H1 (cell line): Measurements from ENCODE around the gene KRT35. TPM values are rescaled to one million over a fixed set of nuclear protein-coding genes. Genes with fewer than 3 reads are reported as not detected.

Source experiments
- CTCF ChIA-PET: fragments of 300-600 bp; sonication (Branson Sonifier 250); formaldehyde crosslinking; loops from one replicate; lab custom pipeline; 2021; ENCODE audit not compliant: partially characterized antibody; lab: Charles Lee
- POLR2A ChIA-PET: fragments of 300-600 bp; sonication (Branson Sonifier 250); formaldehyde crosslinking; loops from one replicate; lab custom pipeline; 2021; ENCODE audit warnings: inconsistent platforms; ENCODE audit not compliant: partially characterized antibody; lab: Charles Lee
- DNase-seq, 2 experiments: peaks; one replicate each; pipeline versions ENCODE4 v3.0.0 to v3.0.0-alpha.2; 2010 to 2022; ENCODE audit warnings: low spot score in 2 of 2, low read depth in 1 of 2, mixed read lengths in 1 of 2
- FAIRE-seq: peaks from 2 replicates; lab custom pipeline; 2011; peaks lifted over from hg19 to GRCh38; lab: Jason Lieb, UNC
- H2AFZ ChIP-seq: 2 replicates; pipeline ENCODE4 v1.8.1; 2012; ENCODE audit warnings: low read length, inconsistent platforms
- H2AK5ac ChIP-seq: 2 replicates; pipeline ENCODE4 v1.6.1; 2013; ENCODE audit warnings: low read depth, low read length
- H2BK120ac ChIP-seq: replicated peaks from 2 replicates; pipeline ENCODE3; 2013; ENCODE audit warnings: low read depth, low read length, inconsistent platforms
- H2BK12ac ChIP-seq: 2 replicates; pipeline ENCODE4 v1.6.1; 2013; ENCODE audit warnings: low read depth, low read length
- H2BK15ac ChIP-seq: 2 replicates; pipeline ENCODE4 v1.6.1; 2013; ENCODE audit warnings: low read length
- H2BK20ac ChIP-seq: 2 replicates; pipeline ENCODE4 v1.6.1; 2013; ENCODE audit warnings: low read length
- H2BK5ac ChIP-seq: 2 replicates; pipeline ENCODE4 v1.6.1; 2013; ENCODE audit warnings: low read depth, low read length
- H3K14ac ChIP-seq: 2 replicates; pipeline ENCODE4 v1.6.1; 2013; ENCODE audit warnings: inconsistent platforms; ENCODE audit not compliant: insufficient read length
- H3K18ac ChIP-seq: 2 replicates; pipeline ENCODE4 v1.6.1; 2013; ENCODE audit warnings: low read length; ENCODE audit errors: extremely low read depth
- H3K23ac ChIP-seq: 2 replicates; pipeline ENCODE4 v1.6.1; 2013; ENCODE audit warnings: inconsistent platforms; ENCODE audit not compliant: insufficient read length
- H3K23me2 ChIP-seq: 2 replicates; pipeline ENCODE4 v1.6.1; 2013; ENCODE audit warnings: low read depth, low read length
- H3K27ac ChIP-seq: 2 replicates; pipeline ENCODE4 v1.6.1; 2011; ENCODE audit warnings: low read depth, low read length, inconsistent platforms
- H3K27me3 ChIP-seq, 4 experiments: replicated peaks in 1 of 4; 1 replicate in 1 of 4; 2 replicates in 3 of 4; pipeline versions ENCODE4 v1.6.1 to v1.8.1; 2011 to 2013; ENCODE audit warnings: low read length in 3 of 4, mild to moderate bottlenecking in 3 of 4, inconsistent platforms in 2 of 4, mixed read lengths in 2 of 4, moderate library complexity in 1 of 4; ENCODE audit not compliant: control insufficient read depth in 3 of 4, insufficient read depth in 3 of 4; ENCODE audit errors: extremely low read depth in 1 of 4
- H3K36me3 ChIP-seq, 4 experiments: 2 replicates each; pipeline versions ENCODE4 v1.6.1 to v1.8.1; 2011 to 2013; ENCODE audit warnings: mild to moderate bottlenecking in 4 of 4, low read length in 3 of 4, moderate library complexity in 2 of 4, control low read depth in 1 of 4, inconsistent platforms in 1 of 4; ENCODE audit not compliant: insufficient read depth in 4 of 4, control insufficient read depth in 2 of 4
- H3K4ac ChIP-seq: replicated peaks from 2 replicates; pipeline ENCODE3; 2013; ENCODE audit warnings: low read length, low read depth, mixed read lengths, inconsistent platforms; ENCODE audit not compliant: insufficient read length
- H3K4me1 ChIP-seq, 4 experiments: replicated peaks in 1 of 4; 1 replicate in 1 of 4; 2 replicates in 3 of 4; pipeline versions ENCODE4 v1.6.1 to v1.8.1; 2011 to 2013; ENCODE audit warnings: low read length in 3 of 4, inconsistent platforms in 2 of 4, mixed read lengths in 1 of 4; ENCODE audit not compliant: insufficient read depth in 4 of 4, control insufficient read depth in 3 of 4
- H3K4me2 ChIP-seq, 2 experiments: 2 replicates each; pipeline versions ENCODE4 v1.6.1 to v1.8.1; 2011 to 2013; ENCODE audit warnings: low read depth in 2 of 2, low read length in 2 of 2, control low read depth in 1 of 2, inconsistent platforms in 1 of 2, mild to moderate bottlenecking in 1 of 2; ENCODE audit not compliant: insufficient read depth in 1 of 2
- H3K4me3 ChIP-seq, 4 experiments: fragments of 200-600, 300-600 bp in 1 of 4; sonication (generic), shearing (Covaris generic), sonication (Bioruptor Twin) in 1 of 4; 2 replicates each; pipeline versions ENCODE4 v1.5.1 to v1.8.1; 2011 to 2016; ENCODE audit warnings: low read length in 4 of 4, low read depth in 3 of 4, control low read depth in 2 of 4, inconsistent platforms in 2 of 4, mild to moderate bottlenecking in 2 of 4, mixed read lengths in 1 of 4, moderate library complexity in 1 of 4; ENCODE audit not compliant: insufficient read depth in 2 of 4; ENCODE audit errors: extremely low read depth in 1 of 4
- H3K56ac ChIP-seq: replicated peaks from 2 replicates; pipeline ENCODE3; 2013; ENCODE audit warnings: low read depth, mild to moderate bottlenecking, mixed read lengths, low read length, inconsistent platforms; ENCODE audit not compliant: insufficient read length
- H3K79me1 ChIP-seq: 2 replicates; pipeline ENCODE4 v1.6.1; 2013; ENCODE audit warnings: low read depth, low read length, control low read depth
- H3K79me2 ChIP-seq, 2 experiments: 2 replicates each; pipeline versions ENCODE4 v1.6.1 to v1.8.1; 2012 to 2013; ENCODE audit warnings: low read length in 2 of 2, mild to moderate bottlenecking in 2 of 2, inconsistent platforms in 1 of 2; ENCODE audit not compliant: insufficient read depth in 2 of 2, control insufficient read depth in 1 of 2
- H3K9ac ChIP-seq, 4 experiments: replicated peaks in 1 of 4; 1 replicate in 1 of 4; 2 replicates in 3 of 4; pipeline versions ENCODE4 v1.6.1 to v1.8.1; 2011 to 2013; ENCODE audit warnings: low read depth in 3 of 4, low read length in 3 of 4, control low read depth in 2 of 4, mild to moderate bottlenecking in 2 of 4, moderate library complexity in 2 of 4, inconsistent platforms in 1 of 4; ENCODE audit errors: extremely low read depth in 1 of 4
- H3K9me3 ChIP-seq, 2 experiments: 2 replicates each; pipeline versions ENCODE4 v1.6.1 to v1.8.1; 2012 to 2013; ENCODE audit warnings: mild to moderate bottlenecking in 2 of 2, moderate library complexity in 2 of 2, control low read depth in 1 of 2, inconsistent platforms in 1 of 2, low read depth in 1 of 2, low read length in 1 of 2, mixed read lengths in 1 of 2; ENCODE audit not compliant: insufficient read depth in 2 of 2
- H4K20me1 ChIP-seq, 2 experiments: replicated peaks in 1 of 2; 2 replicates each; pipeline versions ENCODE3 to v1.8.1; 2011 to 2013; ENCODE audit warnings: inconsistent platforms in 2 of 2, low read length in 2 of 2, mild to moderate bottlenecking in 1 of 2; ENCODE audit not compliant: insufficient read depth in 2 of 2, control insufficient read depth in 1 of 2
- H4K5ac ChIP-seq: 2 replicates; pipeline ENCODE4 v1.6.1; 2013; ENCODE audit warnings: low read length, low read depth, mixed read lengths, inconsistent platforms; ENCODE audit not compliant: insufficient read length
- H4K8ac ChIP-seq: 2 replicates; pipeline ENCODE4 v1.8.0; 2013; ENCODE audit warnings: mild to moderate bottlenecking, moderate library complexity, low read length, inconsistent platforms; ENCODE audit not compliant: insufficient read depth; ENCODE audit errors: extremely low read depth
- H4K91ac ChIP-seq: replicated peaks from 2 replicates; pipeline ENCODE3; 2013; ENCODE audit warnings: low read length, mixed read lengths, inconsistent platforms; ENCODE audit not compliant: insufficient read length
- EGR1 ChIP-seq: IDR thresholded peaks from 2 replicates; pipeline ENCODE4 v1.6.1; 2011; ENCODE audit warnings: low read depth, low read length, borderline replicate concordance
- EZH2 ChIP-seq: fragments of 200-600 bp; sonication (generic); IDR thresholded peaks from 2 replicates; pipeline ENCODE4 v1.7.1; 2012; ENCODE audit warnings: low read depth, mild to moderate bottlenecking, moderate library complexity, low read length, inconsistent platforms; ENCODE audit not compliant: severe bottlenecking
- KDM1A ChIP-seq: fragments of 200-600, 300-600 bp; sonication (generic); IDR thresholded peaks from 2 replicates; pipeline ENCODE4 v1.7.1; 2016; ENCODE audit warnings: mild to moderate bottlenecking, low read length, borderline replicate concordance
- MAFK ChIP-seq: IDR thresholded peaks from 2 replicates; pipeline ENCODE4 v1.6.1; 2012; ENCODE audit warnings: low read depth, mild to moderate bottlenecking, improper control_type of control experiment, low read length
- POLR2A ChIP-seq, 2 experiments: IDR thresholded peaks; 1 replicate in 1 of 2; 2 replicates in 1 of 2; pipeline ENCODE4 v1.6.1; 2011; ENCODE audit warnings: low read depth in 2 of 2, low read length in 2 of 2, mild to moderate bottlenecking in 2 of 2; ENCODE audit errors: control extremely low read depth in 1 of 2
- POU5F1 ChIP-seq: IDR thresholded peaks from 2 replicates; pipeline ENCODE4 v1.6.1; 2011; ENCODE audit warnings: low read depth, mild to moderate bottlenecking, low read length, moderate library complexity
- RBBP5 ChIP-seq: IDR thresholded peaks from 2 replicates; pipeline ENCODE4 v1.7.1; 2012; ENCODE audit warnings: low read depth, mild to moderate bottlenecking, inconsistent platforms, low read length, moderate library complexity, borderline replicate concordance
- SAP30 ChIP-seq: fragments of 300-600 bp; sonication (generic); IDR thresholded peaks from 2 replicates; pipeline ENCODE4 v1.7.1; 2012; ENCODE audit warnings: low read length, moderate library complexity, mild to moderate bottlenecking, inconsistent platforms; ENCODE audit not compliant: insufficient read depth, insufficient replicate concordance
- SIN3A ChIP-seq, 2 experiments: IDR thresholded peaks in 1 of 2; conservative IDR thresholded peaks in 1 of 2; 2 replicates each; pipeline ENCODE4 v1.6.1; 2011 to 2012; ENCODE audit warnings: low read length in 2 of 2, improper control_type of control experiment in 1 of 2, low read depth in 1 of 2, mild to moderate bottlenecking in 1 of 2
- SP2 ChIP-seq: IDR thresholded peaks from 2 replicates; pipeline ENCODE4 v1.6.1; 2012; ENCODE audit warnings: mild to moderate bottlenecking, low read length, inconsistent platforms
- TAF1 ChIP-seq: IDR thresholded peaks from 2 replicates; pipeline ENCODE4 v1.6.1; 2011; ENCODE audit warnings: mild to moderate bottlenecking, low read depth, low read length
- USF2 ChIP-seq: IDR thresholded peaks from 2 replicates; pipeline ENCODE4 v1.6.1; 2011; ENCODE audit warnings: low read length, improper control_type of control experiment
- YY1 ChIP-seq: IDR thresholded peaks from 2 replicates; pipeline ENCODE4 v1.6.1; 2011; ENCODE audit warnings: low read depth, mild to moderate bottlenecking, low read length
- WGBS, 2 experiments: shearing (Covaris generic) in 1 of 2; methylation state at CpG; one replicate each; pipeline versions ENCODE4 v1.1.6 to v1.1.7; 2013 to 2015; ENCODE audit warnings: low lambda C conversion rate in 2 of 2, mixed read lengths in 2 of 2, inconsistent platforms in 1 of 2, low coverage in 1 of 2, missing lambda C conversion rate in 1 of 2; ENCODE audit not compliant: insufficient replicate concordance in 2 of 2, insufficient coverage in 1 of 2, insufficient read length in 1 of 2; ENCODE audit errors: extremely low coverage in 1 of 2, missing lambda C conversion rate in 1 of 2; 5-methylcytosine and 5-hydroxymethylcytosine counted together
- polyA plus RNA-seq, 7 experiments: library from polyadenylated mRNA; depleted of rRNA in 3 of 7; stranded (reverse) in 5 of 7; unstranded in 2 of 7; fragments of >200 nt in 5 of 7; fragments of 200-250 nt in 2 of 7; gene quantifications; 1 replicate in 5 of 7; 2 replicates in 1 of 7; 4 replicates in 1 of 7; pipeline versions ENCODE4 v1.2.1 to v1.2.3, GENCODE V29; 2011 to 2013; ENCODE audit warnings: missing spikeins in 2 of 7, mixed read lengths in 2 of 7
- total RNA-seq: library from RNA; stranded (reverse); fragmentation: NEBNext Ultra II Directional; extraction: Animal tissue kit (Norgen Biotek cat#: 25700); gene quantifications from 2 replicates; pipeline ENCODE4 v1.2.1, GENCODE V29; 2021

KRT35 gene
- total and polyA plus RNA-seq, 2 of the 8 experiments (the other 6 are each of a cell fraction or from before 2014, with no cell fraction given), result not detected

GRCh38 chr17:41444640-41445039, 36.3 kb downstream of the KRT35 start:
- no peak overlapping the region for H2BK120ac ChIP-seq
- H3K79me2 ChIP-seq, result no peaks in the 10 kb centered on the region
- FAIRE-seq, result no peak
- no peak overlapping the region for H3K56ac ChIP-seq
- 59% methylated on average over 3 of the region's 3 CpGs; no CpG with 5 or more reads in 1 of the 2 experiments for WGBS, 2 experiments
- H3K4me2 ChIP-seq, result no peak overlapping the region
- no peaks in the 10 kb centered on the region for H4K20me1 ChIP-seq
- POLR2A ChIA-PET, result no interaction called here
- no peak overlapping the region for H3K27ac ChIP-seq
- H2BK20ac ChIP-seq, result no peak overlapping the region
- TF ChIP-seq POU5F1 (no peak), MAFK (no peak), EZH2 (no peak), SAP30 (no peak), KDM1A (no peak), EGR1 (no peak), YY1 (no peak), TAF1 (no peak), SP2 (no peak), RBBP5 (no peak), USF2 (no peak), POLR2A (IDR thresholded peaks at IDR 0.05; ENCODE audit: control extremely low read depth in 1 of 2, low read depth in 2 of 2, low read length in 2 of 2) (no peak), SIN3A (conservative IDR thresholded peaks at IDR 0.05 in 1 of 2, IDR thresholded peaks at IDR 0.05 in 1 of 2; ENCODE audit: low read depth in 1 of 2, low read length in 2 of 2) (no peak)
- no peak overlapping the region for H2AFZ ChIP-seq
- H3K14ac ChIP-seq, result no peak overlapping the region
- no peak overlapping the region for H2AK5ac ChIP-seq
- no peak for DNase-seq
- no peaks in the 10 kb centered on the region; a peak in 1 of 7 replicates for H3K4me1 ChIP-seq
- H3K27me3 ChIP-seq, result no peaks in the 10 kb centered on the region; a peak in 1 of 7 replicates
- no peak overlapping the region for H3K4ac ChIP-seq
- no peak overlapping the region for H4K8ac ChIP-seq
- H3K9me3 ChIP-seq, result no peaks in the 10 kb centered on the region; a peak in 1 of 4 replicates
- no peak overlapping the region for H3K18ac ChIP-seq
- no peak overlapping the region for H3K4me3 ChIP-seq
- H2BK12ac ChIP-seq, result no peak overlapping the region
- H4K91ac ChIP-seq, result no peak overlapping the region
- no peak overlapping the region for H2BK15ac ChIP-seq
- CTCF ChIA-PET, result interaction anchor here (0.8 to 2.9 kb wide), 4 partner anchors 11 to 104 kb away, joined by 4 to 14 read pairs (median 6); no protein-coding TSS in a partner anchor
- H3K23me2 ChIP-seq, result no peaks in the 10 kb centered on the region
- H3K79me1 ChIP-seq, result no peaks in the 10 kb centered on the region
- H4K5ac ChIP-seq, result no peak overlapping the region
- H3K36me3 ChIP-seq, result no peaks in the 10 kb centered on the region
- no peak overlapping the region for H2BK5ac ChIP-seq
- no peak overlapping the region for H3K9ac ChIP-seq
- no peak overlapping the region for H3K23ac ChIP-seq
